CD1c-positive myeloid dendritic cell (primary cell): ENCODE data around the gene RBM20.
"Not testable (repeated sequence)": the region's sequence is repeated elsewhere in the genome, so short reads cannot be mapped to it uniquely, and the experiment has no call there.

Source experiments
- DNase-seq: peaks from one replicate; pipeline ENCODE4 v3.0.0-alpha.2; 2016; ENCODE audit errors: extremely low spot score

RBM20 gene

DNA sequence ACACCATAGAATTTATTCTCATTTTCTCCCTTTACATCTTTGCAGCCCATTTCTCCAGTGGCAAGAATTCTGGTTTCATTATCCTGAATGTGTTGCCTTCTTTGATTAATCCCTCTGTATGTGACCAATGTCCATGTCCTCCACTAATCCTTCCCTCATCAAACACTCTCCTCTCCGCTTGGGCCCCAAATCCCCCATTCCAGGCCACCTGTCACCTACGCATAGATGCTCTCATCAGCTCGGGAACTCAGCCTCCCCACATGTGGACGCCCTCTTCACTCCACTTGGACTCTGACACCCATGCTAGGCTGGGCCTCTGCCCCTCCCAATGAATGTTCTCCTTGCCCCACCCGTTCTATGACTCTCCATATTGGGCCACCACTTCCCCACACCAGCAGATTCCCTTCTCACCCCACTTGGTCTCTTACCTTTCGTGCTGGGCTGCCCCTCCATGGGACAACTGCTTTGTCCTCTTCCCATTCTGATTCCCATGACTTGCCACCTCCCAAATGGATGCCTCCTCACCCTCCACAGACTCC is 18.7 kb upstream of the RBM20 start:
- no peak for DNase-seq

GRCh38 chr10:110625951-110626855 is 17.9 kb upstream of the RBM20 start:
- no peak for DNase-seq

GRCh38 chr10:110628161-110628560 is 16.0 kb upstream of the RBM20 start:
- DNase-seq: no peak

DNA sequence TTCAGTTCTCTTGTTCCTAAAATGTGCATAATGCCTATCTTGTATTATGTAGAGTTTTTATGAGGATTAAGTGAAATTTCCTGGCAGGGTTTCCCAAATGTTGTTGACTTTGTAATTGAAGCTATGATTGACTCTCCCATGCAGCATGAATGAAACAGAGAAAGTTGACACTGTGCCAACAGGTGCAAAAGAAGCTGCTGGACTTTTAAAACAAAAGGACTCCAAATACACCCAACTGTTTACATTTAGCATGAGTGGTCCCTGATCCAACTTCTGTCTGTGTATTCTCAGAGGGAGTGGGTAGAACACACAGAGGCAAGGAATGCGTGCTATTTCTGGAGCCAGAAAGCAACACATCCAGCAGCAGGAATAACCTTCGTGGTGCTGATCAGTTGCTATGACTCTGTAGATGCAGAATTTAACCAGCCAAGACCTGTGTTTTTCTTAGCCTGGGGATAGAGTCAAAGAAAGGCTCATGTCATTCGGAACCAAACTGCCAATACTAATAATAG is 14.4 kb upstream of the RBM20 start:
- no peak for DNase-seq

GRCh38 chr10:110631934-110632333 is 12.2 kb upstream of the RBM20 start:
- DNase-seq: no peak

DNA sequence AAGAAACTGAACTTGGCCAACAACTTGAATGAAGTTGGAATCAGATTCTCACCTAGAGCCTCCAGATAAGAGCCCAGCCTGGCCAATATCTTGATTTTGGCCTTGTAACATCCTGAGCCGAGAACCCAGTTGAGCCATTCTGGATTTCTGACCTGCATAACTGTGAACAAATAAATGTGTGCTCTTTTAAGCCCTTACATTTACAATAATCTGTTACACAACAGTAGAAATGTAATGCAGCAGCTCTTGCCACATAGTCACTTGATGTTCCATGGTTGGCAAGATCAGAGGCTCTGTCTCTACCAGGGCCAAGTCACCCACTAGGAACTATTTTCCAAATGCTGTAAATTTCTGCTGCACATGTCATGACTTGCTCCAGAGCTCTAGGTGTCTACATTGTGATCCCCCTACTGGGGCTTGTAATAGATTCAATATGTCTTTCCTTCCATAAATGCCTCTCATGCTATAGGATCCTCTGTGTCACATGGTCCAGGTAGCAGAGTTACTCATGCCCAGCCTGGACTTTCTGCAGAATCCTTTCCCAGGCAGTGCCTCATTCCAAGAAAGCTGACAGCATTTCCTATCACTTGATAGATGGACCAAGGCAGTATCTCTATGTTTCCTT is 11.4 kb upstream of the RBM20 start:
- DNase-seq: no peak

GRCh38 chr10:110634527-110635209 is 9.5 kb upstream of the RBM20 start:
- no peak for DNase-seq

DNA sequence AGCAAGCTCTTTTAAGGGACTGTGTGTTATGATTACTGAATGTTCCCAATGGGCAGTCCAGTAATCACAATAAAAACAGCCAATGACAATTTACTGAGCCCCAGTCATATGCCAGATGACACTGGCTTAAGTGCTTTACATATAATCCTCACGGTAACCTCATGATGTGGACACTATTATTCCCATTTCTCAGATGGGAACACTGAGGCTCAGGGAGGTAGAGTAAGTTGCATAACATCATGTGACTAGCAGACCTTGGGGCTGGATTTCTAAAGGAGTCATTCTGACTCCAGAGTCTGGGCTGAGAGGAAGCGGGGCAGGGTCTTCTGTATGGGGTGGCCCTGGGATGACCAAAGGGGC is 7.6 kb upstream of the RBM20 start:
- no peak for DNase-seq

- no peak for DNase-seq
Observed at GRCh38 chr10:110636932-110637557, 7.1 kb upstream of the RBM20 start.

DNA sequence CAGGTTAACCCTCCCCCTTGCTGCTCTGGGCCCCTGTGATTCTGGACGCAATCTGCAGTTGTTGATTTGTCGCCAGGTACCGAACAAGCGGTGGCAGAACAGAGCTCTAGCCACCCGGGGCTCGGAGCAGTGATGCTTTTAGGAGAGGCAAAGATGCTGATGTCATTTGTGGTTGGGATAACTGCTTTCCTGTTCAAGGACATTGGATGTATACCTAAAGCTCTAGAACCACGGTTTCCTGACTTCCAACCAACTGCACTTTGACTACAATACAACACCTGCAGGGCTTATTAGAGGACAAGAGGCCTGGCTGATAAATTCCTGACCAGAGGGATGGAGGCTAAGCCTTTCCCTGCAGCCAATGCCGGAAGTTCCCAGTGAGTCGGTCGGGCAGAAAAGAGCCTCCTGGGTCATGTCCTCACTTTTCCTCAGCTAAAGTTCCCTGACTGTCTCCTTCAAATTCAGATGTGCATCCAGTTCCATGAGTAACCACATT is 6.5 kb upstream of the RBM20 start:
- no peak for DNase-seq

DNA sequence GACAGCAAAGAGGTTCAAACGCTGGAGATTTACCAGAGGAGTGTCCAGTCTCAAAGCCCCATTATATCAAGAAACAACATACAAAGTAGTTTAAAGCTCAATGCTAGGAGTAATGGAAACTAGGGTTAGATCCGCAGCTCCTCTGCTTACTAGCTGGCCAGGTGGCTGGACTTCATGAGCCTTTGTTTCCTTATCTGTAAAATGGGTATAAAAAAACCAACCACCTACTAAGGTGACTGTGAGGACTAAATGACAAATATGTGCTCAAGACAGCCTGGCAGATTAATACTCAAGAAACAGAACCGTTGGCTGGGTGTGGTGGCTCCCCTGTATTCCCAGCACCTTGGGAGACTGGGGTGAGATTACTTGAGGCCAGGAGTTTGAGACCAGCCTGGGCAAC is 5.8 kb upstream of the RBM20 start:
- no peak for DNase-seq

DNA sequence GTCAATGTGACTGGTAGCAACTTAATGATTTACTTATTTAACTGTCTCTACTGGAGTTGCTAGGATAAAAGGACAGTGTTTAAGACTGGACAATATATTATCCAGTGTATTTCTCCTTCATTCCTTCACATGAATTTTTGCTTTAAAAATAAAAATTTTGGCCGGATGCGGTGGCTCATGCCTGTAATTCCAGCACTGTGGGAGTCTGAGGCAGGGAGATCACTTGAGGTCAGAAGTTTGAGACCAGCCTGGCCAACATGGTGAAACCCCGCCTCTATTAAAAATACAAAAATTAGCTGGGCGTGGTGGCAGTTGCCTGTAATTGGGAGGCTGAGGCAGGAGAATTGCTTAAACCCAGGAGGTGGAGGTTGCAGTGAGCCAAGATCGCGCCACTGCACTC is 5.1 kb upstream of the RBM20 start:
- DNase-seq: not testable (repeated sequence)

DNA sequence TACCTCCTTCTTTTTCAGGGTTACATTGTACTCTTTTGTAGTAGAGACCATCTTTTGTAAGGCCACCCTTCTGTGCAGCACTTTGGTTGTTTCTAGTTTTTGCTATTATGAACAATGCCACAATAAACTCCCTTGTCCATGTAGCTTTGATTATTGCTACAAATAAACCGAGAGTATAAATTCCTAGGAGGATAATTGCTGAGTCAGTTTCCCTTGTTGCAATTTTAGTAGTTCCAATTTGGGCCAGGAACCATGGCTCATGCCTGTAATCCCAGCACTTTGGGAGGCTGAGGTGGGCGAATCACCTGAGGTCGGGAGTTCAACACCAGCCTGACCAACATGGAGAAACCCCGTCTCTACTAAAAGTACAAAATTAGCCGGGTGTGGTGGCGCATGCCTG is 4.3 kb upstream of the RBM20 start:
- not testable (repeated sequence) for DNase-seq

DNA sequence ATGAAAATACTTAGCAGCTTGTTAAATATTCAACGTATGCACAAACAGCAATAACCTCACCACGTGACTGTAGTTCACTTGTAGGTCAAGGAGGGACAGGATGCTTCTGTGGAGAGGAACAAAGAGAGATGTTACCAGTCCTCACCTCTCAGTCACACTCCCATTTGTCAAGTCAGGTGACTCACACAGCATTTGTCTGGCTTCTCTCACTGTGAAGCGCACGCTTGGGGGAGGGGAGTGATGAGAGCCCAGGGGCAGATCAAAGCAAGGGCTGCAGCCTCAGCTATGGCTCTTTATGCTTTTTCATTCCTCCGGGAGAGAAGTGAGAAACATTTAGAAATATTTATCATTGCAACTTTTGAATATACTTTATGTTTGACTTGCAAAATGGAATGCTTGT is 2.9 kb upstream of the RBM20 start:
- no peak for DNase-seq

- no peak for DNase-seq
Observed at GRCh38 chr10:110642204-110643034, 1.7 kb upstream of the RBM20 start.

DNA sequence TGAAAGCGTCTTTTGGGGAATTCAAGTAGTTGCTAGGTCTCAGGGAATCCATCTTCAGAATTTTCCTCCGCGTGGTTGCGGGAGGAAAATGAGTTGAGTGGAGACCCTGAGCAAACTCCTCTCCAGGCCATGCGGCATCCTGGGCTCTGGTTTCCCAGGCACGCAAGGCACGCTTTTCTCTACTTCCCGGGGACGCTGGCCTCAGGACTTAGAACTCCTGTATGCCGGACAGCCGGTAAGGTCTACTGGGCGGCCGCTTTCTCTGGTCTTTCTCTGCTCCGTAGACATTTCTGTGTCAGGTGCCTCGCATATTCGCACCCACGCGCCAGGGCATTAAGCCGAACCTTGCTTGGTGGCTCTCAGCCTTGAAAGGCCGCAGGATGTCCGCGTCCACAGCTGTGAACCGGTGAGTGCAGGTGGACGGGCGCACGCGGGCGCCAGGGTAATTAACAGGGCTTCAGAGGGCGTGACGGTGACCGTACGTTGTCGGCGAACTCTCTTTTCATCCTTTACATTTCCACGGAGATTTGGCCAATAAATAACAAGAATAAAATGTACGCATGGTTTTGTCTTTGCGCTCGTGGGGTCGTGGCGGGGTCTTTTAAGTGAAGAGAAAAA is 992 bp upstream of the RBM20 start:
- no peak for DNase-seq

DNA sequence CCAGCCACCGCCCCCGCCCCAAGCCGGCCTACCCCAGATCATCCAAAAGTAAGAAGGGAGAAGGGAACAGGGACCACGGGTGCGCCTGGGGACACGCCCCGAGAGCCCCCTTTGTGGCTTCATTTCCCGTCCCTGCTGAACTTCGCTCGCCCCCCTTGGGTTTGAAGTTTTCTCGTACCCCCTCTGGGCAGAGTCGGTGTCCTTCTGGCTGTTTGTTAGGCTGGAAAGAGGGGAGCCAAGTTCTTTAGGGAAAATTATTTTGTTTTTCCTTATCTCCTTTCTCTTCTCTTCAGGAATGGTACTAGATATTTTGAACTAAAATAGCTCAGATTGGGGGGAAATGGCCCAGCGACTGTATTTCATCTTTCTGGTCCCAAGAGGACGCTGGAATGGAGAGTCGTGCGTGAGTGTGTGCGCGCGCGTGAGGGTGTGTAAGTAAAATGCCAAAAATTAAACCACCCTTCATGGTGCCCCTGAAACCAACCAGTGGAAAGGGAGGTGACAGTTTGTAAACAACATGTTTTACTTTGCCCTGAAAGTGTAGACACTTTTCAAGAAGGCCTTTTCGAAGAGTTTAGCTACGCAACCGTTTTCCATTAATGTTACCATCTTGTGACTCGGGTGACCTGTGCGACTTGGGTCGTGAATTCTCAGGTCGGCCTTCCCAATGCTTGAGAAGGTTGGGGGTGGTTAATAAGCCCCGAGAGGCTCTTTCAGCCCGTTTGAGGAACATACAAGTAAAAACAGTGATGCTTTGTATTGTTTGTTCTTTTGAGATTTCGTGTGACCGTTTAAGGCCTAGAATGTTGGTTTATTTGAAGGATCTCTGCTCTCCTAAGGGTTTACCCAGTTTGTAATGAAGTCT is 694 bp downstream of the RBM20 start:
- no peak for DNase-seq

DNA sequence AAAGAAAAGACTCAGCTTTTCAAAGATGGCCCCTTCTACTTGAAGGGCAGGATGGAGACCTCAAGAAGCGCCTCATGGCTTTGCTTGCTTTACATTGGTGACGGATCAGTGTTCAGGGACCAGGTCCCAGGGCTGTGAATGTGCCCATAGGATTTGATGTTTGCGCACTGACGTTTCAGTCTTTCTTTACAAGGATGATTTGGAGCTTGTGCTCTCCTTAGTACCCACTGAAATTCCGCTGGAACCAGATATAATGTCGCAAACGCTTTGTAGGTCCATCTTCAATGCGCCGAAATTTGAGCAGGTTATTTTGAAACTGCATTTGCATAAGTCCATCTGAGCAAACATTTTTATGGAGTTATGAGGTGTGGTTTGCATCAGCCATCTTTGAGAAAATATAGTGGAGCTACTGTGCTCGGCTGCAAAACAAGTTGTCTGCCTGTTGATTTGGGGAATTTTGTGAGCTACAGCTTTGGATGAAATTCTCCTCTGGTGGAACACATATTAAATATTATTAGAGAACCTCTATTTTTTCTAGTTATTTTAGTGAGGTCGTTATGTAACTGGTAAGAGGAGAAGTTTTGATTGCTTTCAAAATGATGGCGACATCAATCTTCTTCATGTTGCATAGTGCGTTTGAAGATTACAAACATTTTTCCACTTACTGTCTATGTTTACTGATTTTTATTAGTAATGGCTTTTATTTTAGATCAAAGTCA is 2.4 kb downstream of the RBM20 start:
- no peak for DNase-seq

DNA sequence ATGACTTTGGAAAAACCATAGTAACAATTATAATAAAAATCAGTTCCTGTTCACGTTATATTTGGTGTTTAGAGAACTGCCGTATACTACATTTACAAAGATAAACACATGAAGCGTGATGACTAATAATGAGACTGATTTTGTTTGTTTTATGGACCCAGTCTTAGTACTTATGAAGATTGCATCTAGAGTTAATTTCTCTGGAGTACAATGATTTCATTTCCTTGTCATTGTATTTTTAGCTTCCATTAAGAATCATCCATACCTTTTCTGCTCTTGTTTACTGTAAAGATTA is 2.9 kb downstream of the RBM20 start:
- no peak for DNase-seq
